Gastroesophageal sphincter (tissue), 4 donors: Measurements from ENCODE around the gene BGLAP. TPM values are rescaled to one million over a fixed set of nuclear protein-coding genes. Genes with fewer than 3 reads are reported as not detected.

Source experiments
- ATAC-seq: fragments of 150-250 bp; one replicate; pipeline ENCODE4 v1.9.1; 2016; ENCODE audit warnings: mild to moderate bottlenecking, moderate library complexity
- H3K27ac ChIP-seq, 4 donors: fragments of 200-600 bp; sonication (generic) in 3 of 4; 1 replicate in 3 of 4; 2 replicates in 1 of 4; pipeline ENCODE4 v1.5.1; 2016 to 2019
- H3K27me3 ChIP-seq: fragments of 200-600 bp; sonication (generic); one replicate; pipeline ENCODE4 v1.5.1; 2019
- H3K36me3 ChIP-seq, 2 donors: fragments of 200-600 bp; sonication (generic); one replicate each; pipeline ENCODE4 v1.5.1; 2019; ENCODE audit warnings: control low read depth in 1 of 2
- H3K4me1 ChIP-seq, 3 donors: fragments of 200-600 bp; sonication (generic); 1 replicate in 2 of 3; 2 replicates in 1 of 3; pipeline ENCODE4 v1.5.1; 2016 to 2019; ENCODE audit warnings: control low read depth in 2 of 3
- H3K4me3 ChIP-seq, 2 donors: fragments of 200-600 bp; sonication (generic); one replicate each; pipeline ENCODE4 v1.5.1; 2019; ENCODE audit warnings: mild to moderate bottlenecking in 1 of 2, moderate library complexity in 1 of 2
- H3K9me3 ChIP-seq, 3 donors: fragments of 200-600 bp; sonication (generic); one replicate each; pipeline ENCODE4 v1.5.1; 2017 to 2019; ENCODE audit warnings: control low read depth in 2 of 3
- EP300 ChIP-seq: sonication (generic); formaldehyde crosslinking; IDR thresholded peaks from one replicate; pipeline ENCODE4 v1.6.1; 2017; ENCODE audit warnings: antibody characterized with exemption, mild to moderate bottlenecking
- POLR2A ChIP-seq, 2 donors: fragments of 450-650 bp; IDR thresholded peaks; one replicate each; pipeline ENCODE4 v1.6.1; 2017; ENCODE audit warnings: antibody characterized with exemption in 2 of 2, mild to moderate bottlenecking in 2 of 2, moderate library complexity in 1 of 2
- POLR2AphosphoS5 ChIP-seq: sonication (generic); formaldehyde crosslinking; IDR thresholded peaks from one replicate; pipeline ENCODE4 v1.6.1; 2017; ENCODE audit warnings: antibody characterized with exemption
- WGBS, 2 donors: methylation state at CpG; one replicate each; pipeline ENCODE4 v1.1.5; 2018; ENCODE audit warnings: low coverage in 1 of 2; 5-methylcytosine and 5-hydroxymethylcytosine counted together
- total RNA-seq, 4 donors: library from RNA; depleted of rRNA; stranded (reverse); fragments of >200 nt; gene quantifications; one replicate each; pipeline ENCODE4 v1.1.0, GENCODE V29; 2016
- TF ChIP-seq, protein P1 (sequence below), 4 experiments: fragments of 200-600 bp in 2 of 4; fragments of 450-650 bp in 2 of 4; sonication (generic) in 1 of 4; IDR thresholded peaks; one replicate each; pipeline ENCODE4 v1.5.1; 2017 to 2019; ENCODE audit warnings: antibody characterized with exemption in 4 of 4, mild to moderate bottlenecking in 2 of 4, moderate library complexity in 2 of 4

Gene BGLAP
- total RNA-seq, 4 donors from 2014 or later: 0.54 TPM; not detected in 3

DNA sequence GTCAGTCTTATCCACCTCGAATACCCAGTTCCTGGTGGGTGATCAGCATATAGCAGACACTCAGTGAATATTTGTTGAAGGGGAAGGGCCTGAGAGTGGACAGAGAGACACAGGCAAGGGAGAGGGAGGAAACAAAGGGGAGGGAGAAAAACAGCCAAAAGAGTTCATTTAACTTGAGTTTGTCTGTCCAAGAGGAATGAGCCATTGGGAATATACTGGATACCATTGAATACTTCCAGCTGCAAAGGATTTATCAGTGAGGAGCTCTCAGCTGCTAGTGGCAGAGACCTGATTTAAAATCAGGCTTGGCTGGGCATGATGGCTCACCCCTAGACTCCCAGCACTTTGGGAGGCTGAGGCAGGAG lies 11.5 kb upstream of the BGLAP start:
- TF ChIP-seq, protein P1, sequence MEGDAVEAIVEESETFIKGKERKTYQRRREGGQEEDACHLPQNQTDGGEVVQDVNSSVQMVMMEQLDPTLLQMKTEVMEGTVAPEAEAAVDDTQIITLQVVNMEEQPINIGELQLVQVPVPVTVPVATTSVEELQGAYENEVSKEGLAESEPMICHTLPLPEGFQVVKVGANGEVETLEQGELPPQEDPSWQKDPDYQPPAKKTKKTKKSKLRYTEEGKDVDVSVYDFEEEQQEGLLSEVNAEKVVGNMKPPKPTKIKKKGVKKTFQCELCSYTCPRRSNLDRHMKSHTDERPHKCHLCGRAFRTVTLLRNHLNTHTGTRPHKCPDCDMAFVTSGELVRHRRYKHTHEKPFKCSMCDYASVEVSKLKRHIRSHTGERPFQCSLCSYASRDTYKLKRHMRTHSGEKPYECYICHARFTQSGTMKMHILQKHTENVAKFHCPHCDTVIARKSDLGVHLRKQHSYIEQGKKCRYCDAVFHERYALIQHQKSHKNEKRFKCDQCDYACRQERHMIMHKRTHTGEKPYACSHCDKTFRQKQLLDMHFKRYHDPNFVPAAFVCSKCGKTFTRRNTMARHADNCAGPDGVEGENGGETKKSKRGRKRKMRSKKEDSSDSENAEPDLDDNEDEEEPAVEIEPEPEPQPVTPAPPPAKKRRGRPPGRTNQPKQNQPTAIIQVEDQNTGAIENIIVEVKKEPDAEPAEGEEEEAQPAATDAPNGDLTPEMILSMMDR (IDR thresholded peaks at IDR 0.05): no peak
- TF ChIP-seq POLR2A (IDR thresholded peaks at IDR 0.05) (no peak), EP300 (no peak), POLR2AphosphoS5 (no peak)
- H3K36me3 ChIP-seq: peaks cover 0 to 63% of the 10 kb centered on the region in 2 donors
- peaks cover 0 to 21% (median 0%) of the 10 kb centered on the region in 3 donors for H3K4me1 ChIP-seq
- H3K27ac ChIP-seq: peak overlapping the region in 2 of 4 donors; percentile 44 to 54
- WGBS, 2 donors: 71% methylated on average over 1 of the region's 1 CpG; no CpG with 5 or more reads in 1 of the 2 donors
- no peak for ATAC-seq
- H3K27me3 ChIP-seq: no peaks in the 10 kb centered on the region
- no peak overlapping the region for H3K4me3 ChIP-seq
- no peaks in the 10 kb centered on the region for H3K9me3 ChIP-seq

DNA sequence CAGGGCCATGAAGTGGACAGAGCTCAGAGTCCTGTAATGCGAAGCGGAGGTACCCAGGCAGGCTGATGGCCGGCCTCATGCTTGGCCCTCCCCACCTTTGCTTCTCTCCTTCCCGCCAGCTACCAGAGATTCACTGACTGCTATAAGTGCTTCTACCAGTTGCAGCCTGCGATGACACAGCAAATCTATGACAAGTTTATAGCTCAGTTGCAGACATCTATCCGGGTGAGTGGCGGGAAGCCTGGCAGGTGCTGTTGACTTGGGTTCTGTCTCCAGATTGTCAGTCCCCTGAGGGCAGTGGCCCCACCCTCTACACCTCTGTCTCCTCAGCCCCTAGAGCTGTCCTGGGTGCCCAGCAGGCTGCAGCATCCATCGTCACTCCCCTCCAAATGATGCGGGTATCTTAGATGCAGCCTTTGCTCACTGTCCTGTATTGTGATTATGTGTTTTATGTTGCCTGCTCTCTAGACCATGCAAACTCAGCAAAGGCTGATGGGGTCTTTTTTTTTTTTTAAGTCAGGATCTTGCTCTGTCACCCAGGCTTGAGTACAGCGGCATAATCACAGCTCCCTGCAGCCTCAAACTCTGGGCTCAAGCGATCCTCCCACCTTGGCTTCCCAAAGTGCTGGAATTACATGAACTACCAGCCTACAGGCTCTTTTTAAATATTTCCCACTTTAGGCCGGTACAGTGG lies 9.6 kb upstream of the BGLAP start:
- Histone ChIP-seq H3K27me3 (no peaks in the 10 kb centered on the region), H3K36me3 (peaks cover 0 to 63% of the 10 kb centered on the region in 2 donors), H3K9me3 (no peaks in the 10 kb centered on the region), H3K4me1 (peaks cover 0 to 15% (median 0%) of the 10 kb centered on the region in 3 donors), H3K27ac (no peak overlapping the region), H3K4me3 (no peak overlapping the region)
- TF ChIP-seq, protein P1 (IDR thresholded peaks at IDR 0.05): no peak
- TF ChIP-seq POLR2AphosphoS5: no peak
- TF ChIP-seq POLR2A (IDR thresholded peaks at IDR 0.05): no peak
- TF ChIP-seq EP300: no peak
- ATAC-seq: no peak
- WGBS, 2 donors: 77 to 88% methylated on average over 4 of the region's 12 CpGs

DNA sequence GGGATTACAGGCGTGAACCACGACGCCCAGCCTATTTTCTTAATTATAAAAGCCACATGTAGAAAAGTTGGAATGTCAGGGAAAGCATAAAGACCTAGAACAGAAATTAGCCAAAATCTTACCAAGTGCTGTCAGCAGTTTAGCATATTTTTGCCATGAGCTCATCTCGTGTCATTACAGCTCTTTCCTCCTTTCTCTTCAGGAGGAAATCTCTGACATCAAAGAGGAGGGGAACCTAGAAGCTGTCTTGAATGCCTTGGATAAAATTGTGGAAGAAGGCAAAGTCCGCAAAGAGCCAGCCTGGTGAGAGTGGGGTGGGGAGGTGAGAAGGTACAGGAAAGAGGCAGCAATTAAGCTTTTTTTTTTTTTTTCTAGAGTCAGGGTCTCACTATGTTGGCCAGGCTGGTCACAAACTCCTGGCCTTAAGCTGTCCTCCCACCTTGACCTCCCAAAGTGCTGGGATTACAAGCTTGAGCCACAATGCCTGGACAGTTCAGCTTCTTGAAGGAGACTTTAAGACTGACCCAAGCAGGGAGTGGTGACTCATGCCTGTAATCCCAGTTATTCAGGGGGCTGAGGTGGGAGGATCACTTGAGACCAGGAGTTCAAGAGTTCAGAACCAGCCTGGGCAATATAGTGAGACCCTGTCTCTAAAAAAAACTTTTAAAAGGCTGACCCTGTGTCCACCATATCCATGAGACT lies 8.4 kb upstream of the BGLAP start:
- Histone ChIP-seq H3K4me1 (peaks cover 0 to 15% (median 0%) of the 10 kb centered on the region in 3 donors), H3K36me3 (peaks cover 0 to 67% of the 10 kb centered on the region in 2 donors), H3K4me3 (no peak overlapping the region), H3K27me3 (no peaks in the 10 kb centered on the region), H3K9me3 (no peaks in the 10 kb centered on the region), H3K27ac (no peak overlapping the region)
- WGBS, 2 donors: 73 to 78% methylated on average over 2 to 3 of the region's 5 CpGs
- ATAC-seq: no peak
- no peak for TF ChIP-seq POLR2AphosphoS5
- TF ChIP-seq, protein P1 (IDR thresholded peaks at IDR 0.05): no peak
- TF ChIP-seq EP300: no peak
- TF ChIP-seq POLR2A (IDR thresholded peaks at IDR 0.05): no peak

DNA sequence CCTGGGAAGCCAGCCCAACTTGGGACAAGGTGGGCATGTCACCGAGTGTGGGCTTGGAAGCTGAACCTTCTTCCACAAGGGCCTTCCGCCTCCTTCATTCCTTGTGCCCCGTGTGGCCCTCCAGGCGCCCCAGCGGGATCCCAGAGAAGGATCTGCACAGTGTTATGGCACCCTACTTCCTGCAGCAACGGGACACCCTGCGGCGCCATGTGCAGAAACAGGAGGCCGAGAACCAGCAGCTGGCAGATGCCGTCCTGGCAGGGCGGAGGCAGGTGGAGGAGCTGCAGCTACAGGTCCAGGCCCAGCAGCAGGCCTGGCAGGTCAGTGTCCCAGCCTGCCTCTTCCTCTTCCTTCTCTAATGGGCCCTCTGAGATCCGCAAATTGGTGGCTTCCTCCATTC lies 5.8 kb upstream of the BGLAP start:
- TF ChIP-seq POLR2AphosphoS5: no peak
- TF ChIP-seq, protein P1 (IDR thresholded peaks at IDR 0.05): no peak
- TF ChIP-seq POLR2A (IDR thresholded peaks at IDR 0.05): no peak
- TF ChIP-seq EP300: no peak
- Histone ChIP-seq H3K9me3 (no peaks in the 10 kb centered on the region), H3K4me3 (no peak overlapping the region), H3K4me1 (no peaks in the 10 kb centered on the region), H3K27me3 (no peaks in the 10 kb centered on the region), H3K36me3 (peaks cover 0 to 91% of the 10 kb centered on the region in 2 donors), H3K27ac (no peak overlapping the region)
- no peak for ATAC-seq
- 90 to 100% methylated on average over 1 to 2 of the region's 12 CpGs for WGBS, 2 donors
